ENCODE data around the gene PDIA4. TPM values are rescaled to one million over a fixed set of nuclear protein-coding genes. Genes with fewer than 3 reads are reported as not detected.
"Not testable (repeated sequence)": the region's sequence is repeated elsewhere in the genome, so short reads cannot be mapped to it uniquely, and the experiment has no call there.

Gene PDIA4
- total RNA-seq, 1 donor from 2014 or later: 152 TPM

DNA sequence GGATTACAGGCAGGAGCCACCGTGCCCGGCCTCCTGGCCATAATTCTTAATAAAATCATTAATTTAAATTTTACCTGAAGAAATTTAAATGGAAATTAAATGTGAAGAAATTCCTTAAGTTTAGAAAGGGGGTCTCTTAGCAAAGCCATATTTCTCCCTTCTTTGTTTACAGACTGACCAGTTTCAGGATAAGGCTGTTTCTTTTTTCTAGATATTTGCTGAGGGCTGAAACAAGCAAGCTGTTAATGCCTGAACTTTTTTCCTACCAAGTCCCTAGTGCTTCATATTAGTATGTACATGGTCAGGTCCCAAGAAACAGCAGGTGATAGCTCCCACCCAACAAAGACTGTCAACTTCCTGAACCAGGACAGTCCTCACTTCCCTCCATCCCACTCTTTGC lies 18.1 kb upstream of the PDIA4 start:
- no peaks in the 10 kb centered on the region for H3K9me3 Mint-ChIP-seq (ENCODE audit: unreplicated experiment)
- H3K36me3 Mint-ChIP-seq (ENCODE audit: unreplicated experiment): no peaks in the 10 kb centered on the region
- no peak for DNase-seq (ENCODE audit: extremely low spot score, unreplicated experiment)
- no peak overlapping the region for H3K27ac Mint-ChIP-seq (ENCODE audit: unreplicated experiment)
- TF ChIP-seq, protein P1, sequence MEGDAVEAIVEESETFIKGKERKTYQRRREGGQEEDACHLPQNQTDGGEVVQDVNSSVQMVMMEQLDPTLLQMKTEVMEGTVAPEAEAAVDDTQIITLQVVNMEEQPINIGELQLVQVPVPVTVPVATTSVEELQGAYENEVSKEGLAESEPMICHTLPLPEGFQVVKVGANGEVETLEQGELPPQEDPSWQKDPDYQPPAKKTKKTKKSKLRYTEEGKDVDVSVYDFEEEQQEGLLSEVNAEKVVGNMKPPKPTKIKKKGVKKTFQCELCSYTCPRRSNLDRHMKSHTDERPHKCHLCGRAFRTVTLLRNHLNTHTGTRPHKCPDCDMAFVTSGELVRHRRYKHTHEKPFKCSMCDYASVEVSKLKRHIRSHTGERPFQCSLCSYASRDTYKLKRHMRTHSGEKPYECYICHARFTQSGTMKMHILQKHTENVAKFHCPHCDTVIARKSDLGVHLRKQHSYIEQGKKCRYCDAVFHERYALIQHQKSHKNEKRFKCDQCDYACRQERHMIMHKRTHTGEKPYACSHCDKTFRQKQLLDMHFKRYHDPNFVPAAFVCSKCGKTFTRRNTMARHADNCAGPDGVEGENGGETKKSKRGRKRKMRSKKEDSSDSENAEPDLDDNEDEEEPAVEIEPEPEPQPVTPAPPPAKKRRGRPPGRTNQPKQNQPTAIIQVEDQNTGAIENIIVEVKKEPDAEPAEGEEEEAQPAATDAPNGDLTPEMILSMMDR (IDR thresholded peaks at IDR 0.05): no peak
- H3K4me3 Mint-ChIP-seq (ENCODE audit: unreplicated experiment): no peak overlapping the region
- peaks cover 3% of the 10 kb centered on the region for H3K27me3 Mint-ChIP-seq (ENCODE audit: unreplicated experiment)
- no peaks in the 10 kb centered on the region for H3K4me1 Mint-ChIP-seq (ENCODE audit: unreplicated experiment)

DNA sequence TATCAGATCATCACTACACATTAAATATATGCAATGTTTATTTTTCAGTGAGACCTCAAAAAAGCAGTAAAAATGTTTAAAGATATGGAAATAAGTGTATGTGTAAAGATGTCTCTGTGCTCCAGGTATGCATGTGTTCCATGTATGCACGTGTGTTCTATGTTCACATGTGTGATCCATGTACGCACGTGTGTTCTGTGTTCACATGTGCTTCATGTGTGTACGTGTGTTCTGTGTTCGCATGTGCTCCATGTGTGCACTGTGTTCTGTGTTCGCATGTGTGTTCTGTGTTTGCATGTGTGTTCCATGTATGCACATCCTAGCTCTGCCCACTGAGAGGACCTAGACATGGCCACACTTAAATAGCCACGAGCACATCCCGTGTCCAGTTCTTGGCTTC lies 15.6 kb upstream of the PDIA4 start:
- Mint-ChIP-seq H3K4me3 (ENCODE audit: unreplicated experiment) (no peak overlapping the region), H3K36me3 (ENCODE audit: unreplicated experiment) (no peaks in the 10 kb centered on the region), H3K27ac (ENCODE audit: unreplicated experiment) (no peak overlapping the region), H3K4me1 (ENCODE audit: unreplicated experiment) (no peaks in the 10 kb centered on the region), H3K27me3 (ENCODE audit: unreplicated experiment) (no peaks in the 10 kb centered on the region), H3K9me3 (ENCODE audit: unreplicated experiment) (no peaks in the 10 kb centered on the region)
- TF ChIP-seq, protein P1 (IDR thresholded peaks at IDR 0.05): no peak
- no peak for DNase-seq (ENCODE audit: extremely low spot score, unreplicated experiment)

DNA sequence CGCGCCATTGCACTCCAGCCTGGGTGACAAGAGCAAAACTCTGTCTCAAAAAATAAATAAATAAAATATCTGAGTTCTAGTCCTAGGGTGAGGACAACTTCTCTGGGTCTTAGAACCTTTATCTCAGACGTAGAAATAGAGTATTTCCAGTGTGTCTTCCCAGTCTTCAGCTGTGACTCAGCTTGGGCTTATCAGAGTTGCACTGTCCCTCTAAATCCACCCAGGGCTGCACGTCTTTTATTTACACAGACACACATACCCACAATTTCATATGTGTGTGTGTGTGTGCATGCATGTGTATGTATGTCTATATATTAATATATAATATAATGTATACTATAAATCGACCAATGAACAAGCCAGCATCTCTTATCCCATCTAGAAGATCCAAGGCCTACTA lies 13.0 kb upstream of the PDIA4 start:
- H3K27ac Mint-ChIP-seq (ENCODE audit: unreplicated experiment): no peak overlapping the region

DNA sequence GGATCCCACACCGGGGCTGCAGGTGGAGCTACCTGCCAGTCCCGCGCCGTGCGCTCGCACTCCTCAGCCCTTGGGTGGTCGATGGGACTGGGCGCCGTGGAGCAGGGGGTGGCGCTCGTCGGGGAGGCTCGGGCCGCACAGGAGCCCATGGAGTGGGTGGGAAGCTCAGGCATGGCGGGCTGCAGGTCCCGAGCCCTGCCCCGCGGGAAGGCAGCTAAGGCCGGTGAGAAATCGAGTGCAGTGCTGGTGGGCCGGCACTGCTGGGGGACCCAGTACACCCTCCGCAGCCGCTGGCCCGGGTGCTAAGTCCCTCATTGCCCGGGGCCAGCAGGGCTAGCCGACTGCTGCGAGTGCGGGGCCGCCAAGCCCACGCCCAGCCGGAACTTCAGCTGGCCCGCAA lies 10.3 kb upstream of the PDIA4 start:
- H3K9me3 Mint-ChIP-seq (ENCODE audit: unreplicated experiment); H3K4me1 Mint-ChIP-seq (ENCODE audit: unreplicated experiment); H3K27ac Mint-ChIP-seq (ENCODE audit: unreplicated experiment); H3K36me3 Mint-ChIP-seq (ENCODE audit: unreplicated experiment); H3K4me3 Mint-ChIP-seq (ENCODE audit: unreplicated experiment); DNase-seq (ENCODE audit: extremely low spot score, unreplicated experiment); H3K27me3 Mint-ChIP-seq (ENCODE audit: unreplicated experiment): not testable (repeated sequence)

More for the DNA sequence above, 13.0 kb upstream of the PDIA4 start:
- no peaks in the 10 kb centered on the region for H3K27me3 Mint-ChIP-seq (ENCODE audit: unreplicated experiment)
- no peak for DNase-seq (ENCODE audit: extremely low spot score, unreplicated experiment)
- H3K9me3 Mint-ChIP-seq (ENCODE audit: unreplicated experiment): no peaks in the 10 kb centered on the region
- no peaks in the 10 kb centered on the region for H3K4me1 Mint-ChIP-seq (ENCODE audit: unreplicated experiment)
- TF ChIP-seq, protein P1 (IDR thresholded peaks at IDR 0.05): no peak
- H3K36me3 Mint-ChIP-seq (ENCODE audit: unreplicated experiment): no peaks in the 10 kb centered on the region
- no peak overlapping the region for H3K4me3 Mint-ChIP-seq (ENCODE audit: unreplicated experiment)

DNA sequence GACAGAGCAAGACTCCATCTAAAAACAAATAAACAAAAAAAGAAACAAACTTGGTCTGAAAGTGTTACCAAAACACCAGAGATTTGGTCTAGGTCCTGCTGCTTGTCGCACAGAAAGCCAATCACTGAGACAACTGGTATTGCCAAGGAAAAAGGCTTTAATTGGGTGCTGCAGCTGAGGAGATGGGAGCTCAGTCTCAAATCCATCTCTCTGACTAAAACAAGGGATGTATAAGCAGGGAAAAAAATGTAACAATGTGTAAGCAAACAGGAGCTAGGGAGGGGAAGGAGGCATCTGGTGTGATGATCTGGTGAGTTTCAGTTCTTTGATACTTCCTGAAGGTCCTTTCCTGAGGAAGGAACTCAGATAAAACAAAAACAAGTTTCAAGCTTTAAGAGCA lies 8.4 kb upstream of the PDIA4 start:
- no peak overlapping the region for H3K27ac Mint-ChIP-seq (ENCODE audit: unreplicated experiment)

More for the DNA sequence above, 8.4 kb upstream of the PDIA4 start:
- no peaks in the 10 kb centered on the region for H3K9me3 Mint-ChIP-seq (ENCODE audit: unreplicated experiment)
- DNase-seq (ENCODE audit: extremely low spot score, unreplicated experiment): no peak
- H3K4me1 Mint-ChIP-seq (ENCODE audit: unreplicated experiment): no peaks in the 10 kb centered on the region
- TF ChIP-seq, protein P1 (IDR thresholded peaks at IDR 0.05): no peak
- no peak overlapping the region for H3K4me3 Mint-ChIP-seq (ENCODE audit: unreplicated experiment)
- no peaks in the 10 kb centered on the region for H3K36me3 Mint-ChIP-seq (ENCODE audit: unreplicated experiment)
- peaks cover 3% of the 10 kb centered on the region for H3K27me3 Mint-ChIP-seq (ENCODE audit: unreplicated experiment)

All from osteocyte (in vitro differentiated cells).